Measurements from ENCODE around the gene GATA5.
"Not testable (repeated sequence)": the region's sequence is repeated elsewhere in the genome, so short reads cannot be mapped to it uniquely, and the experiment has no call there.

The GATA5 gene

GRCh38 chr20:62427172-62428001 is 48.4 kb downstream of the GATA5 start, which contains the start of gene RBBP8NL:
Gene RBBP8NL (minus strand): TSS chr20:62427539. CDS start chr20:62419647, 7,892 bp downstream.
- no peak for DNase-seq

GRCh38 chr20:62426699-62427131 is 49.1 kb downstream of the GATA5 start:
- no peak for DNase-seq

- not testable (repeated sequence) for DNase-seq
Observed at GRCh38 chr20:62426059-62426348, 49.8 kb downstream of the GATA5 start.

- no peak for DNase-seq
Observed at GRCh38 chr20:62425281-62426058, 50.3 kb downstream of the GATA5 start.

GRCh38 chr20:62424249-62425107 is 51.3 kb downstream of the GATA5 start:
- no peak for DNase-seq

- no peak for DNase-seq
Observed at GRCh38 chr20:62423326-62423706, 52.5 kb downstream of the GATA5 start.

- DNase-seq: no peak
Observed at GRCh38 chr20:62422636-62423325, 53.0 kb downstream of the GATA5 start.

GRCh38 chr20:62421716-62421990 is 54.1 kb downstream of the GATA5 start:
- DNase-seq: no peak

- DNase-seq: no peak
Observed at GRCh38 chr20:62420846-62421715, 54.7 kb downstream of the GATA5 start.

GRCh38 chr20:62419759-62420158 is 56.0 kb downstream of the GATA5 start:
- DNase-seq: no peak

- no peak for DNase-seq
Observed at GRCh38 chr20:62418709-62419487, 56.9 kb downstream of the GATA5 start.

GRCh38 chr20:62417981-62418708 is 57.6 kb downstream of the GATA5 start:
- DNase-seq: no peak

- DNase-seq: no peak
Observed at GRCh38 chr20:62416651-62417637, 58.9 kb downstream of the GATA5 start.

GRCh38 chr20:62415354-62416111 is 60.3 kb downstream of the GATA5 start:
- DNase-seq: no peak

- no peak for DNase-seq
Observed at GRCh38 chr20:62413896-62414481, 61.8 kb downstream of the GATA5 start.
